GM23248 (cell line): Measurements from ENCODE around the gene KCNG2.

Source experiments
- EZH2 ChIP-seq: fragments of 200-600 bp; sonication (generic); IDR thresholded peaks from 2 replicates; pipeline ENCODE4 v1.6.1; 2018; ENCODE audit warnings: antibody characterized with exemption, mild to moderate bottlenecking; ENCODE audit not compliant: insufficient read depth, poor library complexity, severe bottlenecking
- EZH2phosphoT487 ChIP-seq: fragments of 200-600 bp; sonication (generic); IDR thresholded peaks from 2 replicates; pipeline ENCODE4 v1.6.1; 2018; ENCODE audit warnings: antibody characterized with exemption, moderate library complexity, mild to moderate bottlenecking, low read depth; ENCODE audit not compliant: insufficient read depth

DNA sequence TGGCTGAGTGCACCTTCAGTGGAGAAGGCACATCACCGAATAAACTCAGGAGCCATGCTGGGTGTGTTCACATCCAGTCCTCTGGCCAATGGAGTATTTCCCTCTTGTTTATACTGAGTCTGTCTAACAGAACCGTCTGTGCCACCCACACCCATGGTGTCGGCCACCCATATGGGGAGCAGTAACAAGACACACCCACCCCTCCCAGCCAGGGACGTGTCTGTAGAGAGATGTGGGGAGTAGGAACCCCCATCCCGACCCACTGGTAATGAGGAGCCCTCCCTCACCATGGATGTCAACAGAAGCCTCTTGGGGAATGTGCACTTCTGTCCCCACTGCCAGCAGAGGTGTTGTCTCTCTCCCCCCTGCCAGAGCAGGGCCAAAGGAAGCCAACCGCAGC lies 37.1 kb downstream of the KCNG2 start:
- TF ChIP-seq EZH2phosphoT487 (no peak), EZH2 (no peak)
